NCI-H748 (cell line): ENCODE data around the gene ADAM12.
A peak's percentile ranks its signal among the peaks of the same experiment; 100 is the strongest.

Experiments used
- DNase-seq: peaks from one replicate; lab custom pipeline; 2025; ENCODE audit not compliant: unreplicated experiment; lab: John Stamatoyannopoulos, UW

Gene ADAM12

DNA sequence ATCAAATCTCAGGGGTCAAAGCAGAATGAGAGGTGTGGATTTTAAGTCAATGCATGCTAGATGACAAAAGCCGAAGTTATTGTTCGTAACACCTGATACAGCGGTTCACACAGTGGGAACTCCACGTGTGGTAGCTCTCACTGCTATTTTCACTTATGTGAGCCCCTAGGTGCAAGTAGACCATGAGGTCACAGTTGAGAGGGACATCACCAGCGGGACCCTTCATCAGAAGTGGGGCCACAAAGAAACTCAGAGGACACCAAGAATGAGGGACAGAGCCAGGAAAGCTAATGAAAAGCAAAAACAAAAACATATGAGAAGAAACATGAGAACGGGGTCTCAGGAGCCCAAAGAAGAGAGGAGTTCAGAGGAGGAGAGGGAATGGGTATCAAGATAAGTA lies 63.5 kb downstream of the ADAM12 start:
- no peak for DNase-seq

DNA sequence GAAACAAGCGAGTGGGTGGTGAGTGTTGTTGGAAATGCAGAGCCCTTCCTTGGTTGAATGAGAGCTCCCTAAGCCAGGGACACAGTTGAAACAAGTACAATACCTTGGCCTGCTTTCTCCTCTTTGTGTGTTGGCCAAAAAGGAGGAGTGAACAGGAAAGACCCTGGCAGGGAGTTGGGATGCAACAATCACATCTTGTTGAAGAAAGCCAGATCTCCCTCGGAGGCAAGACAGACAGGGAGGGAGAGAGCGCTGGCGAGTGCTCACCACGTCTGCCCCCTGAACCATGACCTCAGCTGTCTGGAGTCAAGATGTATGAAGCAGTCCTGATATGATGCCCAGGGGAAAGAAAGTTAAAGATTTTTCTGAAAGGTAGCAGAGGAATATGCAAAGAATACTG lies 66.8 kb downstream of the ADAM12 start:
- DNase-seq: no peak

DNA sequence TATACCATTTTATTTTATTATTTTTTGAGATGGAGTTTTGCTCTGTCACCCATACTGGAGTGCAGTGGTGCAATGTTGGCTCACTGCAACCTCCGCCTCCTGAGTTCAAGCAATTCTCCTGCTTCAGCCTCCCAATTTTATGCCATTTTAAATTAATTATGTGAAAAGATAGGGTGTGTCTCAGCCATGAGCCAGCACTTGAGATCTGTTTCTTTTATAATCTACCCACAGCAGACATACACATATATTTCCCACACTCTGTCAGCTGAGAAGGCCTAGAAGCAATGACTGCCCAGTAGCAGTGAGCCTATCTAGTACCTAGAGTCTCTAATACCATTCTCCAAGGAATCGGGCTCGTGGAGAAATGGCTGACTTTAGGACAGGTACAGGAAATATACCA lies 70.5 kb downstream of the ADAM12 start:
- no peak for DNase-seq

DNA sequence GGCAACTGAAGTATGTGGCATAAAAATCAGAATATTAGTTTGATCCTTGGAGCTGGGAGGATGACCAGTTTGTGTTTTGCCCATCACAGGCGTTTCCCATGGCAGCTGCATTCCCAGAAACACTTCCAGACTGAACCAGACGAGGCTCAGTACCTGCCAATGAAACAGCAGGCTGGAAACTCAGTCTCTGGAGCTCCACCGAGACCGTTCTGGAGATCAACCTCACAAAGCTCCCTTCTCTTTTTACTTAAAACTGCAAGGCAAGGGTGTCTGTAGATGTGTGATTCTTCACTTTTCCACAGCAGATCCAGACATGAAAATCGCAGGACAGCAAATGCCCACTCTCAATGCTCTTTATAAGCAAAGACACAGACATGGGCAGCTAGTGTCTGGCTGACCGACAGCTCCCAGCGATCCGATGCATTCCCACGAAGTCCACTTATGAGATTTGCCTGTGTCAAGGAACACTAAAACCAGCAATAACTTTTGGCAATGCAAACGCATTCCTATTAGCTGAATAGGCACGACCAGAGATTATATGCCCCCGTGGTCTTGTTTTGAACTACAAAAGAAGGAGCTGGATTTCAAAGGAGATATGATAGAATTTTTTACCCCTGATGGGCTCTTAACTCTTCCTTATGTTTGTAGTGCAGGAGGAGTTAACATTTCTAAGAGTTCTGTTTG lies 72.6 kb downstream of the ADAM12 start:
- DNase-seq: no peak

DNA sequence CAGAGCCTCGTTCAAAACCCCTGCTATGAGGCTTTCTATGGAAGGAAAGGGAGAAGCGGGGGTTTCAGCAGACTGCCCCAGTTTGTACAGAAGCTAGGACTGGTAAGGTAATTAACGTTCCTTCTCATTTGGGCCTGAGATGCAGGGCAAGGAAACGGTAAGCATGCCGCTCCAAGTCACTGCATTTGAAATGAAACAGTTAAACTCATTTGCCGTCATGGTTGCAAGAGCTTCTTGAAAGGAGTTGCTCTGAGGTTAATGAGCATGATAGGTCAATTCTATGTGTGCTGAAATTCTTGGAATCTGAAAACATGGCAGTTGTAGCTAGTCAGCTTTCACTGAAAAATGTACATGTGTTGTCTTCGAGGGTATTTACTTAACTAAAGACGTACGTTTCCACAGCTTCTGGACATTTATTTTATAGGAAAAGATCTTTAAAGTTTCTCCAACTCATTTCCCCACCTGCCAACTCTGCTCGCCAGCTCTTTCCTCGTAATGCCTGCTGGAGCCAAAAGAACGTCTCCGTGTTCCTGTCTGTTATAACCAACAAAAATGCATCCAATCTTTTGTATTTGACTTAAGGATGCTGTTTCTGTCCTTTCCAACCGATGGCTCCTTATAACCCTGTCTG lies 73.3 kb downstream of the ADAM12 start:
- no peak for DNase-seq

DNA sequence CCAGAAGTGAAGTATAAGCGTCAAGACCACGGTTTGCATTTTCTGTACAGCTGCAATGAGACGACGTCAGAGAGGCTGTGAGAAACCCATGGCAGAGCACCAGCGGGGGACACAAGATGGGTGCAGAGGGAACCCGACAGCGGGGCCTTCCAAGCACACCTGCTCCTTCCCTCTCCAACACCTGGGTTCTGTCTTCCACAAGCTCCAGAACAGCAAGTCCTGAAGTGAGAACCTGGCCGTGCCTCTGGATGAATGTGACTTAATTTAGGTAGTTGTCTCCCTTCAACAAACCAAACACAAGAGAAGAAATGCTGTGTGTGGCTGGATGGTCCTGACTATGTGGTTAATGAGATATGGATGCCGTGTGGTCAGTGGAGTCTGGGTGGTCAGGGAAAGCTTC lies 76.1 kb downstream of the ADAM12 start:
- DNase-seq: no peak

DNA sequence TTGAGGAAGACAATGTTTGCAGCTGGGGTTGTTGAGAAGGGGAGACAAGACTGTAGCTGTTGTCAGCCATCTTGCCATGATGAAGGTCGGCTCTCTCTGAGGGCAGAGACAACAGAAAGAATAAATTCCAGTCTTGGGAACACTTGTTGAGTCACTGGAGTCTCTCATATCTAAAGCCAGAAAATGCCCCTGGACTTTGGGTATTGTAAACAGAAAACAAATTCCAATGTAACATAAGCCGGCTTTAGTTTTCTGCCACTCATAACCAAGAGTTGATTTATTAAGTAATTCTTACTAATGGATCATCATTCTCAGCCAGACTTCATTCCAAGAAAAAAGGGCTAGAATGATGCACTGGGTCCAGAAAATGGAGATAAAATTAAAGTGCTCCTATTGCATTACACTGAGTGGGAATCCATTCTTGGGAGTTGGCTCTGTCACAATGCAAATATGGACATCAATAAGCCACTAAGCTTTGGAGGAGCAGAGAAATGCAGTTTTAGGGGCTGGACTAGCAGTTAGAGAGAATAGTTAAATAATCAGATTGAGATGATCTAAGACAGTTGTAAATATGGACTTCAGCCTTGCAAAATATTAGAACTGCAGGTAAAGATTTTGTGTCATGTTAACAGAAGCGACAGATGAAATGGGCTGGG lies 78.9 kb downstream of the ADAM12 start:
- DNase-seq: no peak

DNA sequence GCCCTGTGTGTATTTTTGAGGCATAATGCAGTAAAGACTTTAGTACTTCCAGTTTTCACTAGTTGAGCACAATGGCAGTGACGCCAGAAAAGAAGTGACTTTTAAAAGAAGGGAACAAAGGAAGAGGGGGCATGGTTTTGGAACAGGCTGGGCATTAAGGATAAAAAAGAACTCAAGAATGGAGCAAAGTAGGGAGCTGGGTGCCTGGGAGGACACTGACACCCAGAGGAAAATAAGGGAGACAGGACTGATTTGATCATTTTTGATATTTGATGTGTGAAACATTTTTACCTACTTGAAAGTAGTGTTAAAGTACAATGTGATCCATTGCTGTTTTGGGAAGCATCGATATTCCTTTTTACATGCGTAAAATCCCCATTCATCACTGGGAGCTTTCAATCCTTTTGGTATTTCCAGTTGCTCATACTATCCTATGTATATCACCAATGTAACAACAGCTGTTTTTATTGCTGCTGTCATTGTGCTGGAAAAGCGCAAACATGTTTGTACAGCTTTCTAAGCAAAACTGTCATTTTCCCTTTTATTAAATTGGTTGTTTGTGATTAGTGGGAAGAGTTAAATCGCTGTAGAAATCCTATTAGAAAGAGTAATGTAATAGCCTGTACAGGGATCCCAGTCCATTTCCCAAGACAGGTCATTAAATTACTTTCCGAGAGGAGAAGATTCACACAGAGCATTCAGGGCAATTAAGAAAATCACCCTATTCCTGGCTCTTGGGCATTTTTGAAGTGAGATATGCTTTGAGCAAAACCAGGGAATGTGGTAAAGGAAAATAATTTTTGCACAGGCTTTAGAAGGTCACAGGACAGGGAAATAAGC lies 85.2 kb downstream of the ADAM12 start:
- peak; percentile 14 for DNase-seq

DNA sequence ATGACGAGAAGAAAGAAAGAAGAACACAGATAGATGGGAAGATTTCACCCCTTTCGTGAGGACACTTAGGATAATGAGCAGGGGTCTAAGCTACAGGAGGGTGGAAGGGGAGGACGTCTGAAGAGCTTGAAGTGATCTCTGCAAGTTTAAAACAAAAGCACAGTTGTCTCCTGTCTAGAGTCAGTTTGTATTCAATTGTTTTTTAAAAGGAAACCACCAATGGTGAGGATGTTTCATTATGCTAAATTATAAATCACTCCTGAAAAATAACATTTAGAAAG lies 85.9 kb downstream of the ADAM12 start:
- DNase-seq: no peak

DNA sequence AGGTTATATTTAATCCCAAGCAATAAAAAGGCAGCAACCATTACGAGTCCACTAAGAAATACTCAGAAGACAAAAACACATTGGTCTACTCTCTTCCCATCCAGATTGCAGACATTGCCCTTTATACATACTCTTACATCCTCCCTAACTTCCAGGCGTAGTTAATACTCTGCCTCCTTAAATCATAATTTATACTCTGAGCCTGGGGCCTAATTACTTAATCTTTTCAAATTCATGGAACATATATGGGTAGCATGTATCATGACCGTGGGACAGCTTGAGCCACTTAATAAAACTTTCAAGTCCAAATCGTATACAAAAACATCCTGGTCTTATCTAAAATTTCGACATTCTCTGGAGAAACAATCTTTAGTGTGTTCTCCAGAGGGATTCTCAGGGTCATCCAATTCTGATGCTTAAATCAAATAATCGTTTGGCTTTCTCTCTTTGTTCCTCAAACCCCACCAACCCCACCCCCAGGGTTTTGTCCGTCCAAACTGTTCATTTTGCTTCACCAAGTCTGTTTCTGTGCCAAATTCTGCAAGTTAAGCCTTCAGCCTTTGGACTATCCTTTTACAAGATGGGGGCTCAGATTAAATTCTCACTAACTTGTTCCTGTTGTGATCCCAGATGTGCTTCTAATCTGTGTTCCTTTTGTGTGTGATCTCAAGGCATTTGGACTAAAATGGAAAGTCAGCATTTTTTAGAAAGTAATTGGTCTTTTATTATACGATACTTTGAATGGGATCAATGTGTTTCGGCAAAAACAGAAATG lies 86.4 kb downstream of the ADAM12 start:
- no peak for DNase-seq

DNA sequence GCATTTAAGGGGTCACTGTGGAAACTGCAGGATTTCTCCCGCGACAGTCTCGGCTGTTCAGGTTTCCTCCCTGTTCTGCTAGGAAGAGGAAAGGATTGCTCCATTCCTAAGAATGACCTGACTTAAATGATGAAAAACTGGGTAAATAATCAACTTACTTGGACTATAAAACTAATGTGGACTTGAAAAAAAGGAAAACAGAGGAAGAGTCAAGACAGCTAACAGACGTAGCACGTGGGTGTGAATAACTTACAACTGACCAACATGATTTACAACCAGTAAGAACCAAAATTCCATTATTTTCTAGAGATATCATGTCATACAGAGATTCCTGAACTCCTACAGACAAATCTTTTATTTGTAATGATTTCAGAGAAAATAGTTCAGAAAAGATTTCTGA lies 93.8 kb downstream of the ADAM12 start:
- no peak for DNase-seq

DNA sequence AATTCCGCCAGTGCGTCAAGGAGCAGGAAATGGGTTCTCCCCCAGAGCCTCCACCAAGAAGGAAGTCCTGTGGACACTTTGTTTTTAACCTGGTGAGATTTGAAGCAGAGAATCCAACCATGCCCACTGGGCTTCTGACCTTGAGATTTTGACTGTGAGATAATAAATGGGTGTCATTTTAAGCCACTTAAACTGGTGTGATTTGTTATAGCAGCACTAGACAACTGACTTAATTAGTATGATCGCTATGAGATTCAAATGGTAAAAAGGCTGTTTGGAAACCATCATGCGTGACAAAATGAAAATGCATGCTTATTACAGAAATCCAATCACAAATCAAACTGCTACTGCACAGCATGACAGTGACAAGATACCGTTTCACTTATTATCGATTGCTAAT lies 98.0 kb downstream of the ADAM12 start:
- peak; percentile 8 for DNase-seq

DNA sequence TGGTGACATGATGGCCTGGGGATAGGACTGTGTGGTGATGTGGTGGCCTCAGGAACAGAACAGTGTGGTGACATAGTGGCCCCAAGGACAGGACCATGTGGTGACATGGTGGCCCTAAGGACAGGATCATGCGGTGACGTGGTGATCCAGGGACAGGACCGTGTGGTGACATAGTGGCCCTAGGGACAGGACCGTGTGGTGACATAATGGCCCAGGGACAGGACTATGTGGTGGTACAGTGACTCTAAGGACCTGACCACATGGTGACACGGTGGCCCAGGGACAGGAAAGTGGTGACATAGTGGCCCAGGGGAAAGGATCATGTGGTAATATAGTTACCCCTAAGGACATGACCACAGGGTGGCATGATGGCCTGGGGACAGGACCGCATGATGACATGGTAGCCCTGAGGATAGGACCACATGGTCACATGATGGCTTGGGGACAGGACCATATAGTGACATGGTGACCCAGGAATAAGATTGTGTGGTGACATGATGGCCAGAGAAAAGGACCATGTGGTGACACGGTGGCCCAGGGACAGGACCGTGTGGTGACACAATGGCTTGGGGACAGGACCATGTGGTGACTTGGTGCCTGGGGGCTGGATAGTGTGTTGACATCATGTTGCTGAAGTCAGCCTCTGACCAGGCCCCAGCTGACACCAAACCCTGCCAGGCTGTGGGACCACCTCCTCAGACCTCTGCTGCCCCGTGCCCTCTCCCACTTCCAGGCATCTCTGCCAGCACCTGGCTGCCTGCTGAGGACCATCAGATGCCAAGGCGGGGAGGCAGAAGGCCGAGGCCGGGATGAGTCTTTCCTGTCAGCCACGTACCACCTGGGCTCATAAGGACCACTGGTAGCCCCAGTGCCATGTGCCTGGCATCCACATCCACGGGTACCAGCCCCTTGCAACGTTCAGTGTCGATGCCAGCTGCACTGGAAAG lies 99.5 kb downstream of the ADAM12 start:
- DNase-seq: no peak

DNA sequence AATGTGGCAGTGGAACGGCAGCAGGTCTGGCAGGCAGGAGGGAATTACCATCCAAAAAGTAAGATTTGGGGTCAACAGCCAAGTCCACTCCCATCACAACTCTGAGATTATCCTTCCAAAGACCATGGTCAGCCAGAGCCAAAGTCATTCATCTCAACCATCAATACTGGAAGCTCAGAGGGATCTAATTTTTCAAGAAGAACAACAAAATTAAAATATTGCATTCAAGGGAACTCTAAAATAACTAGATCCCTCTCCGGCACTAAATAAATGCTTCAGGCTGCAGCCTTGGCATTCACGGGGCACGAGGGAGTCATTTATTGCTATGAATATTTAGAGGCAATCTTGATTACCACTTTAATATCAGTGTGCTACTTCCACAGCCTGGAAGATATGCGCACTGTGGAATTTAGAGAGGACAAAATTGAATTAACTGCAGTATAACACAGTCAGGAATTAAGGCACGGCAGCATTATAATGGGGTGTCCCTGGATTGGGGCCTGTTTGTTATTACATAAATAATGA lies 102.0 kb downstream of the ADAM12 start:
- DNase-seq: no peak

DNA sequence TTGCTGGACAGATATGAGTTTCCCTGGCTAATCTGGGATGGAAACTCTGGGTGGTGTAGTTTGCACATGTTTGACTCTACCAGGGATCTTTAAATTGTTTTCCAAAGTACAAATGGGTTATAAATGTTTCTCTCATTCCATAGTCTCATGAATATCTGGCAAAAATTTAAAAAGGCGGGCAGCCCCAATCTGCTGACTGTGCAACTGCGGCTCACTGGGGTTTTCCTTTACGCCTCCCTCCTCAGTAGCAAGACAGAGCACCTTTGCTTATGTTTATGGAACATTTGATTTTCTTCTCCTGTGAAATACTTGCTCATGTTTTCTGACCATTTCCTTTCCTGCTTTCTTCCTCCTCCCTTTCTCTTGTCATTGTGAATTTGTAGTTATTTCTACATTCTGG lies 105.0 kb downstream of the ADAM12 start:
- DNase-seq: no peak

DNA sequence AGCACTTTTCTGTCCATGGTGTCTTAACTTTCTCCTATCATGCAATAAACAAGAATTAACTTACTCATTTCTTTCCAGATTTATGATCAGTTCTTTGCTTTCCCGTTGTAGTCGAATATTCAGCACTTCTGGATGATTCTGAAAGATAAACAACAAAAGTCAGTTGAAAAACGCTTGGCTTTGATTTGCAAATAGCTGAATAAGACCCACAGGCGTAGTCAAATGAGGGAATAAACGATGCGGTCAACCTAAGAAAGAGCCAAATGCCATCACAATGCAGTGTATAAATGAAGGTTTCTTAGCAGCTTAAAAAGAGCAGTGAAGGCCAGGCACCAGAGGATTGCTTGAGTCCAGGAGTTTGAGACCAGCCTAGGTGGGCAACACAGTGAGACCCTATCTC lies 109.4 kb downstream of the ADAM12 start:
- no peak for DNase-seq

DNA sequence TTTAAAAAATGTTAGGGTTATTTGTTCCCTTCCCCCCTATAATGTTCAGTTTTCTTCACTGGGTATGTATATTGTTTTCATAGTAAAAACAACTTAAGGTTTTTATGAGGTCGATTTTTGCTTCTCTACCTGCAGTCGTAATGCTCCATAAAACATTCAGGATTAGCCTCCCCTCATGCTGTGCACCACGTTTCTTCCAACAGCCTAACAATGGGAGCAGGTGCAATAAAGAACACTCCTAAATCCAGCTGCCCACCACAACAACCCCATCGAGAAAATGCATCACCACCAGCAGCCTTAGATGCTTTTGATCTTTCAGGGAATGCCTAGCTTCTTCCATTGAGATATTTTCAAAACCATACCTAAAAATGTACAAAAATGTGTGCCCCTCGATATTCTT lies 111.1 kb downstream of the ADAM12 start:
- peak; percentile 94 for DNase-seq

DNA sequence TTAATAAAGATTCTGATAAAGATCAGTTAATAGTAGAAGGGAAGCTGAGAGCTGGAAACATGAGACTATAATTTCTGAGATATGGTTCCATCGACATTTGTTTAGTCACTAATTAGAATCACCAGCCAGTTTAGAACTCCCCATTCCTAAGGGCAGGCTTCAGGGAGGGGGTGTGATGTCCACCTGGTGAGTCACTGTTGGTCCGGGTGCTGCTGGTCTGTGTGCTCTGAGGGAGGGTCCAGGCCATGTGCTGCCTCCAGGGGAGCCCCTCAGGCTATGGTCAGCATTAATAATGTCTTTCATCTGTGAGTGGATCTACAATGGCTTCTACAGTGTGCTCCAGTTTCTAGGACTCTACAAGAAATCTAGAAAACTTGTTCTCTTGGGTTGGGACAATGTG lies 115.8 kb downstream of the ADAM12 start:
- DNase-seq: no peak

DNA sequence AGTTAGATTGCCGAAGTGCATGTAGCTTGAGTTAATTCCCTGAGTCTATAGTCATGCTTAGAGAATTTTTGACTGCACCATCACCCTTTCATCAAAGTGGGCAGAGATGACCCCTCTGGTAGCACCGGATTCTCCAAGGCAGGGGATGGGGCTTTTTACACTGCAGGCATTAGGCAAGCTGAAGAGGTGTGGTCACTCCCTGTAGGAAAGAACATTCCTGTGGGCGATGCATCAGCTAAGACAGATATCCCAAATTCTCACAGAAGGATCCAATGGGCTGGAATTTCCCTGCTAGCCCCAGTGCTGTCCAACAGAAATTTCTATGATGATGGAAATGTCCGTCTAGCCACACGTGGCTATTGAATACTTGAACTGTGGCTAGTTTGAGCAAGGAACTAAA lies 118.2 kb downstream of the ADAM12 start:
- DNase-seq: no peak
